MM.1S (cell line): ENCODE results near the gene FBXO8.

ENCODE experiments used
- EZH2 ChIP-seq: fragments of 300-600 bp; sonication (generic); optimal IDR thresholded peaks from 2 replicates; pipeline ENCODE3; 2017; ENCODE audit warnings: low read depth, mild to moderate bottlenecking, antibody characterized with exemption, low read length, mixed read lengths
- TF ChIP-seq, protein P1 (sequence below): fragments of 300-600 bp; sonication (generic); IDR thresholded peaks from 2 replicates; pipeline ENCODE4 v1.5.1; 2016; ENCODE audit warnings: antibody characterized with exemption, low read length, mixed read lengths

DNA sequence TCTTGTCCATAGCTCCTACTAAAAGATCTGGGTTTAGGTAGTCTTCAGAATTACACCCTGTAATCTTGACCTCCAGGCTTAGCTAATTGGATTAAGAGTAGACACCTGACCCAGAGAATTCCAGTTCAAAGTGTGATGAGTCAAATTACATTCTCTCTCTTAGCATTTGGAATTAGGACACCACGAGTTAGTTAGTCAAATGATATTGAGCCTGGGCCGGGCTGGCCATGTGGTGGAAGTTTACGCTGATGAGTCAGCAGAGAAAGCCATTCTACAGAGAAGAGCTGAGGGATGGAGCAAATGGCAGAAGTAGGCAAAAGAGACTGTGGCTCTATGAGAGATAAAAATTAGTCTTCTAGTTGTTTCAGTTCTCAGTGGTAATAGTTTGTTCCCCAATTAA lies 31.3 kb upstream of the FBXO8 start:
- TF ChIP-seq, protein P1, sequence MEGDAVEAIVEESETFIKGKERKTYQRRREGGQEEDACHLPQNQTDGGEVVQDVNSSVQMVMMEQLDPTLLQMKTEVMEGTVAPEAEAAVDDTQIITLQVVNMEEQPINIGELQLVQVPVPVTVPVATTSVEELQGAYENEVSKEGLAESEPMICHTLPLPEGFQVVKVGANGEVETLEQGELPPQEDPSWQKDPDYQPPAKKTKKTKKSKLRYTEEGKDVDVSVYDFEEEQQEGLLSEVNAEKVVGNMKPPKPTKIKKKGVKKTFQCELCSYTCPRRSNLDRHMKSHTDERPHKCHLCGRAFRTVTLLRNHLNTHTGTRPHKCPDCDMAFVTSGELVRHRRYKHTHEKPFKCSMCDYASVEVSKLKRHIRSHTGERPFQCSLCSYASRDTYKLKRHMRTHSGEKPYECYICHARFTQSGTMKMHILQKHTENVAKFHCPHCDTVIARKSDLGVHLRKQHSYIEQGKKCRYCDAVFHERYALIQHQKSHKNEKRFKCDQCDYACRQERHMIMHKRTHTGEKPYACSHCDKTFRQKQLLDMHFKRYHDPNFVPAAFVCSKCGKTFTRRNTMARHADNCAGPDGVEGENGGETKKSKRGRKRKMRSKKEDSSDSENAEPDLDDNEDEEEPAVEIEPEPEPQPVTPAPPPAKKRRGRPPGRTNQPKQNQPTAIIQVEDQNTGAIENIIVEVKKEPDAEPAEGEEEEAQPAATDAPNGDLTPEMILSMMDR: no peak
- no peak for TF ChIP-seq EZH2
